HG03558 (cell line): ENCODE results near the gene TP73.

Source experiments
- ATAC-seq: cut with Tn5 transposase; IDR thresholded peaks from one replicate; pipeline ENCODE4 v1.9.1; 2021; ENCODE audit warnings: moderate number of reproducible peaks; ENCODE audit not compliant: unreplicated experiment; ENCODE audit errors: extremely low read depth

TP73 gene

DNA sequence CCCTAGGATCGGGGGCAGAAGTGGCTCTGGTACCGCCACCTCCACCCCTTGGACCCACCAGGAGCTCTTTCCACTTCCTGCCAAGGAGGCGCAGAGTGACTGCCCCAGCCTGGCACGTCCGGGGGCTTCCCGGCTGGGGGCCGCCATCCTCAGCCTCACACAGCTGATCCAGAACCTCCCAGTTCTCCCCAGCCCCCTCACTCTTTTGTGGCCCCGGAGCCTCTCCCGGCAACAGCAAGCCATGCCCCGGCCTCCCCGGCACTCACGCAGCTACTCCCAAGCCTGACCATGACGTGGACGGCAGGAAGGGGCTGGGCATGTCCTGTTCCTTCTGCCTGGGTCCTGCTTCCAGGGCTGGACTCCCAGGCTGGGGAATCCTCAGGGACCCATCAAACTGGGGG, 17.1 kb downstream of the TP73 start:
- ATAC-seq = no peak

DNA sequence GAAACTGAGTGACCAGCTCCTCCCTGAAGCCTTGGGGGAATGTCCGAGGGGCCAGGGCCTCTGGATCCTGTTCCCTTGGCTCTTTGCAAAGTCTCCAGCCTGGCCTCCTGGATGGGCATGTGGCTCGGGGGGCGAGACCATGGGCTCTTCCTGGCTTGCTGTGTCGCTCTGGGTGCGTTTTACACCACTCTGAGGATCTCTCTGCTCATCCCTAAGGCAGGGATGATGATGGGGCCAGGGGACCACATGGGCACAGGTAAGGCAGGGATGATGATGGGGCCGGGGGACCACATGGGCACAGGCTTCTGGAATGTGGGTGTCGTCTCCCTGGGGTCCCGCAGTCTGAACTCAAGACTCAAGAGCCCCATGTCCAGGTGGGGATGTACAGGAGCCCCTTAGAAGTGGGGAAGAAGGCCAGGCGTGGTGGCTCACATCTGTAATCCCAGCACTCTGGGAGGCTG, 17.7 kb downstream of the TP73 start:
- no peak for ATAC-seq

DNA sequence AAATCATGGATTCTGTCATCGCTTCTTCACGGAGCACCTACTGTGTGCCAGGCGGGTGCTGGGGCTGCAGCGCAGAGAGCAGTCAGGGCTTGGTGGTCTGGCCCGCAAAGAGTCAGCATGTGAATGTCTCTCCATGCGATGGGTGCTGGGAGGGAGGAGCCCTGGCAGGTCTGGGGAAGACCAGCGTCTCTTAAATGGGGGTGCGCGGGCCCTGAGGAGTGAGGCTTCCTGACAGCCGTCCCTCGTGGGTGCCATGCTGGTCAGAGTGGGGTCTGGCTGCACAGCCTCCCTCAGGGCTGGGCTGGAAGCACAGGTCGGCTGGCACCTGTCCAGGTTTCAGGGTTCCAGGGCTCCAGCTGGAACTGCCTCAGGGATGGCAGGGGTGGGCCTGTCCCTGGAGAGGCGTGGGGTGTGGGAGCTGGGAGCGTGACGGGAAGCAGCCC, 18.5 kb downstream of the TP73 start:
- ATAC-seq = no peak

DNA sequence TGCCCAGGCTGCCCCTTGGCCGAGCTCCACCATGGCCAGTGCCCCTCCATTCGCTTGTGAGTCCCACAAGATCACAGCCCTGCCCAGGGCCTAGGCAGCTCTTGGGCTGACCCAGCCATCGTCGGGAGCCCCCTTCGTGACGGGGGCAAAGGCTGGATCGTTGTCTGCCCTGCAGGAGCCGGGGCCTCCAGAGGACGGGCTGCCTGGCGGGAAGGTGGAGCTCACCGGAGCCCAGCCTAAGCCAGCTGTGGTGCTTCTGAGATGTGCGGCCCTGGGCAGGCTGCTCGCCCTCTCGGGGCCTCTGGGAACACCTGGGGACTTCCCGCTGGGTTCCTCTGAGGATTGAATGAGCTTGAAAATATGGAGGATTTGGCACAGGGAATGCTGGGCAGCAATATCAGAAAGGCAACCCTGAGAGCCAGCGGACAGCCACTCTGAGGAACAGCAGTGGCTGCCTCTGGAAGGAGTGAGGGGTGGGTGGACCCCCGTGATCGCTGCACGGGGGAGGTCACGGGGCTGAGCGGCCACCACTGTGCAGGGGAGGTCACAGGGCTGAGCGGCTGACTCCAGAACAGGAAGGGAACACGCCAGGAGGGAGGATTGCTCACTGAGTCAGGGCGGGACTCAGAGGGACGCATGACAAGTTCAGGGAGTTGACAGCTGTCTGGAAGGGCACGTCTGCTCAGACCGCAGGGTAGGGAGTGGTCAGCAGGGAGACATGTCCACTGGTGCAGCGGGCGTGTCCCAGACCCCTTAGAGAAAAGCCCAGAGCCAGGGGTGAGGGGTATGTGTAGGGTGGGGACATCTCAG, 19.3 kb downstream of the TP73 start:
- ATAC-seq = no peak

DNA sequence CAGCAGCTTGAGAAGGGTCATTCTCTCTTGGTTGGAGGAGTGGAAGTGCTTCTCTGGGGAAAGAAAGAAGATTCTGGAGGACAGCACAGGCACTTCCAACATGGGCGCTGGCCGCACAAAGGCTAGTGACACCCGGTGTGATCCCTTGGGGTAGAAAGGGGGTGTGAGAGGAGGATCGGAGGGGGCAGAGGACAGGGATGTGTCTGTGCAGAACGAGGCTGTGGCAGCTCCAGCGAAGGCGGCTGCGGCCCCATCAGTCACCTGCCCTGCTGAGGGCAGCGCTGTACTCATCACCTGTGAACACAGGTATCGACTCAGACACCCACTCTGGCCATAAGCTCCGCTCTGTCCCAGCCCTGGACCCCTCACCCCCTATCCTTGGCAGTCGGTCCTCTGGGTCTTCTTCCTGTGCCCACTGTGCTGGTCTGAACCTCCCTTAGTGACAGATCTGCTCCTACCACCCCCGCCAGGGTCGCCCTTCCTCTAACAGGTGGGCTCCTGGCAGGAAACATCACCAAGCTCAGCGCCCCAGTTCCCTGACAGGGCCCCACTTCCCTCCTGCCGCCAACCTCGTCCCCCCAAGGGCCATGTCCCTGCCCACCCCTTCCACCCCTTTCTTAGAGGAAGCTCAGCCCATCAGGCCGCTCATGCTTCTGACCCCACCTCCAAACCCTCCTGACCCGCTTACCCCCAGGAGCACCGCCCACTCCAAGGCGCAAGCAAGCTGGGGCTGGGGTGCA, 20.1 kb downstream of the TP73 start:
- ATAC-seq = no peak

GRCh38 chr1:3672971-3673361, 20.6 kb downstream of the TP73 start:
- no peak for ATAC-seq

GRCh38 chr1:3673381-3674099, 21.2 kb downstream of the TP73 start:
- no peak for ATAC-seq

DNA sequence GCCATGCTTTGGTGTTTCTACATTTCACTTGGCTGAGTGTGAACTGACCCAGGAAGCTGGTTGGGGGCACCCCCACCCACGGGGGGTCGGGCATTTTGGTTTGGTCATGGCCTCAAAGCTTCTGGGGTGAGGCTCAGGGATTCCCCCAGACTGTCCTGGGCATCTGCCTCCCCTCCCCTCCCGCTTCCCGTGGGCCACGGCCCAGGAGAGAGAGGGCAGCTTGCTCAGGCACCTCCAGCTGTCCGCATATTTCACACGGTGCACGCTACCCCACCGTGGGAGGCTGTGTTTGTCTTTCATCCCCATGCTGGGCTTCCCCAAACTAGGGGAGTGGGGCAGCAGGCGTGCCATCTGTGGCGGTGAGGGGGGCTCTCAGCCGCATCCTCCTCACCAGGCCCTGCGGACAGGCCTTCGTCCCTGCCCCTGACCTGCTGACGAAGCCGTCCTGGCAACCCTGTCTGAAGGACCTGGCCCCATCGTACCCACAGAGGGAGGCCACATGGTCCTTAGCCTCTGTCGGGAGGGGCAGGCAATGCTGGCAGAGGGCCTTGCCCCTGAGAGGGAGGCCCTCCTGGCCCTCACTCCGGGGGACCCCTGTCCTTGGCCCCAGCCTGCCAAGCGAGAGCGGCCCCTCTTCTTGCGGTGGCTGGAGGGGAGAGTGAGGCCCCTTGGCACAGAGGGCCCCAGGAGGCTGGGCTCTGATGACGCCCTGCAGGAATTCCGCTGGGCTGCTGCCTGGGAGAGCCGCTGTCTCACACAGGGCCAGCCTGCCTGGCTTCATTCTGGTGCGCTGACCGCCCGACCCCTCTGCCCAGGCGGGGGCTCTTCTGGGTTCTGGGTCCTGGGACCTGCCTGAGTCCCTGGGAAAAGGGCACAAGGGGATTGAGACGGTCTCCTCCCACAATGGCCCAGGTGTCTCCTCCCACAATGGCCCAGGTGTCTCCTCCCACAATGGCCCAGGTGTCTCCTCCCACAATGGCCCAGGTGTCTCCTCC, 22.1 kb downstream of the TP73 start:
- ATAC-seq = no peak

- no peak for ATAC-seq
Observed at GRCh38 chr1:3675436-3675835, 23.1 kb downstream of the TP73 start.

- ATAC-seq = peak; percentile 59
Observed at GRCh38 chr1:3676581-3677470, 24.5 kb downstream of the TP73 start.

GRCh38 chr1:3677484-3677883, 25.2 kb downstream of the TP73 start:
- no peak for ATAC-seq

DNA sequence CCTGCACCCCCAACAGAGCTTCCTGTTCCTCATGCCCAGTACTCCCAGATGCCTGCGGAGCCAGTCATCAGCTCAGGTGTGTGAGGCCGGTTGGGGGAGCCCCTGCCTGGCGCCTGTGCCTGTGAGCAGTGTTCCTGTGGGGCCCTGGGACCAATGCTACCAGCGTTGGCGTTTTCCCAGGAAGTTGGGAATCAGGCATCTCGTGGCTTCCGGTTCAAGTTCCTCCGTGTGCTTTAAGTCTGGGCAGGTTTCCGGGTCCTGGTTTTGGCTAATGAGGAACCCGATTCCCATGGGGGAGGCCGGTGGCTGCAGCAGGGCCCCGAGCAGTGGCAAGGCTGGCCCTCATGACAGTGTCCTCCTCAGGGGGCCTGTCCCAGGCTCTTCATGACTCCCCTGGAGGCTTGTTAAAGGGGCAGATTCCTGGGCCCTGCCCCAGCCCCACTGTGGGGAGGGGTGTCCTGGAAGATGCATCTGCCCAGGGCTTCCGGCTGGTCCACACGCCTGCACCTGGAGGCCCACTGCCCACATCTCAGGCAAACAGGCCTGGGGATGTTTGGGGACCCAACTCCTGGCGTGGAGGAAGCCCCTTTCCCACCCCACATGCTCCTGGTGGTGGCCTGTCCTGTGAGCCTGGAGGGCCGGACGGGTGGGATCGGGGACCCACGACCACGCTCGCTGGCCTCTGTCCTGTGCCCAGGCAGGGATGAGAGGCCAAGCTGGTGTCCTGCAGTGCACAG, 26.2 kb downstream of the TP73 start:
- no peak for ATAC-seq

DNA sequence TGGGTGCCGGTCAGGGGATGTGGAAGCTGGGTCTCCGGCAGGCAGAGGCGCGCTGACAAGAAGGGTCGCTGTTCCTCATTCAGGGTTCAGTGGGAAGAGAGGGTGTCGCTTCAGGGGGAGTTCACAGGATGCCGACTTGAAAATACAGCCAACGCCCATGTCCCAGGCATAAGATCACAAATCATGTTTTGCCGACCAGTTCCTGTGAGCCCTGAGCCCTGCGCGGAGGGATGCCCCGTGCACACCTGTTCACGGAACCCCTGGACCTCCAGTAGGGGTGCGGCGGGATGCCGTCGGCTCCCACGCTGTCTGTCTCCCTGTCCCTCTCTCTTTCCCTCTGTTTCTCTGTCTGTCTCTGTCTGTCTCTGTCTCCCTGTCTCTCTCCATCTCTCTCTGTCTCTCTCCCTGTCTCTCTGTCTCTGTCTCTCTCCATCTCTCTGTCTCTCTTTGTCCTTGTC, 26.8 kb downstream of the TP73 start:
- no peak for ATAC-seq

DNA sequence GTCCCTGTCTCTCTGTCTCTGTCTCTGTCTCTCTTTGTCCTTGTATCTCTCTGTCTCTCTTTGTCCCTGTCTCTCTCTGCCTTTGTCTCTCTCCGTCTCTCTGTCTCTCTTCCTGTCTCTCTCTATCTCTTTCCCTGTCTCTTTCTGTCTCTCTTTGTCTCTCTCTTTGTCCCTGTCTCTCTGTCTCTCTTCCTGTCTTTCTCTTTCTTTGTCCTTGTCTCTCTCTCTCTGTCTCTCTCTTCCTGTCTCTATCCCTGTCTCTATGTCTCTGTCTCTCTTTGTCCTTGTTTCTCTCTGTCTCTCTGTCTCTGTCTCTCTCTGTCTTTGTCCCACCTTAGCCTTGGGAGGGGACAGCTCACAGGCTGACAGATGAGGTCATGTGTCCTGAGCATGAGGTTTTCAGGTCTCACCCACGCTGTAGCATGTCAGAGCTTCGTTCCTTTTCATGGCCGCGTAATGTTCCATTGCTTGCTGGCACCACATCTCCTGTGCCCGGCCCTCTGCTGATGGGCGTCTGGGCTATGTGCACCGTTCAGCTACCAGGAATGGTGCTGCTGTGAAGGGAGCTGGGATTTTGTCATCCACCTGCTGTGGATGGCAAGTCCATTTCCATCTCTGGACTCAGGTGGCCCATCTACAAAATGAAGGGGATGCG, 27.6 kb downstream of the TP73 start:
- no peak for ATAC-seq

- no peak for ATAC-seq
Observed at GRCh38 chr1:3680488-3681230, 28.3 kb downstream of the TP73 start.

GRCh38 chr1:3681231-3681897, 29.0 kb downstream of the TP73 start:
- no peak for ATAC-seq
